ENCODE data around the gene DLG2.

DNA sequence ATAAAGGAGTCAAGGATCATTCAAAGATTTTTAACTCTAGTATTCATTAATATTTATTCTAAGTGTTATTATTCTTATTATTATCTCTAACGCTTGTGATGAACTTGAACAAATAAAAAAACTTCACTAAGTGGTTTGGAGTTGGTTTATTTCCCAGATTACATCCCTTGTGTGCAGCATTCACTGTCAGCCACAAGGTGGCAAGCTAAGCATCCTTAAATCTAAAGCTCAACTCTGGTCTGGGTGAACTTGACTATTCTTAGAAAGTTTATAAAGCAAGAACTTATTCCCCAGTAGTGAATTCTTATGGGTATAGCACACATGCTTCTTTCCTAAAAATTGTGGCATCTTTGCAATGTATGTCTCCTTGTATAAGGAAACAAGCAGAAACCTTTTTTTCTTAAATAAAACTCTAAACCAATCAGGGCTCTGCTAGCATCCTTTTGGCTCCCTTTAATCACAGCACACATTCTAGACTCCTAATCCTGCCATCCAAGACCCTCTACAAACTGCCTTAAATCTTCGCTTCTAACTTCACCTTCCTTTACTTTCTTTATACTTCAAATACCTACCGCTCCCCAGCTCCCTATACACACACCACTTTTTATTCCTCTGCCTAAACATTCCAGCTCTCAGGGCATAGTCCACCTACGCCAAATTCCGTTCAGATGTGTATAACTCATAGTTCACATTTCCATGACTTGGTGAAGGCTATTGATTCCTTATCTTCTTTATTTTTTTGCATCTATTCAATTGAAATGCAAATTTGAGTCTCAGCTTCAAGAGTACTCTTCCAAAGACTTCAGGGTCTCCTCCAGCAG lies 1068.8 kb downstream of the DLG2 start:
- TF ChIP-seq, protein P1, sequence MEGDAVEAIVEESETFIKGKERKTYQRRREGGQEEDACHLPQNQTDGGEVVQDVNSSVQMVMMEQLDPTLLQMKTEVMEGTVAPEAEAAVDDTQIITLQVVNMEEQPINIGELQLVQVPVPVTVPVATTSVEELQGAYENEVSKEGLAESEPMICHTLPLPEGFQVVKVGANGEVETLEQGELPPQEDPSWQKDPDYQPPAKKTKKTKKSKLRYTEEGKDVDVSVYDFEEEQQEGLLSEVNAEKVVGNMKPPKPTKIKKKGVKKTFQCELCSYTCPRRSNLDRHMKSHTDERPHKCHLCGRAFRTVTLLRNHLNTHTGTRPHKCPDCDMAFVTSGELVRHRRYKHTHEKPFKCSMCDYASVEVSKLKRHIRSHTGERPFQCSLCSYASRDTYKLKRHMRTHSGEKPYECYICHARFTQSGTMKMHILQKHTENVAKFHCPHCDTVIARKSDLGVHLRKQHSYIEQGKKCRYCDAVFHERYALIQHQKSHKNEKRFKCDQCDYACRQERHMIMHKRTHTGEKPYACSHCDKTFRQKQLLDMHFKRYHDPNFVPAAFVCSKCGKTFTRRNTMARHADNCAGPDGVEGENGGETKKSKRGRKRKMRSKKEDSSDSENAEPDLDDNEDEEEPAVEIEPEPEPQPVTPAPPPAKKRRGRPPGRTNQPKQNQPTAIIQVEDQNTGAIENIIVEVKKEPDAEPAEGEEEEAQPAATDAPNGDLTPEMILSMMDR (IDR thresholded peaks at IDR 0.05): peak; percentile 20 to 65 (median 61)
- TF ChIP-seq POLR2AphosphoS5 (IDR thresholded peaks at IDR 0.05): no peak

Measured in sigmoid colon (tissue), 4 donors.